ENCODE results near the gene SMARCB1. TPM values are rescaled to one million over a fixed set of nuclear protein-coding genes. Genes with fewer than 3 reads are reported as not detected.

The SMARCB1 gene
- total RNA-seq, 2 donors from 2014 or later, result 136 to 148 TPM

- DNase-seq, result no peak
- Mint-ChIP-seq H3K4me3 (peak overlapping the region; percentile 65), H3K4me1 (peaks cover 23% of the 10 kb centered on the region), H3K9me3 (no peaks in the 10 kb centered on the region), H3K36me3 (ENCODE audit: low read depth) (no peaks in the 10 kb centered on the region), H3K27ac (no peak overlapping the region), H3K27me3 (ENCODE audit: insufficient read depth) (peaks cover 39% of the 10 kb centered on the region)
- Histone ChIP-seq H3K27me3 (ENCODE audit: control insufficient read depth, insufficient read depth, low read length, poor library complexity, severe bottlenecking) (no peaks in the 10 kb centered on the region), H3K9ac (ENCODE audit: extremely low read depth, low read length, poor library complexity, severe bottlenecking) (no peak overlapping the region), H3K27ac (ENCODE audit: low read depth, low read length) (no peak overlapping the region), H3K9me3 (ENCODE audit: control insufficient read depth, low read length) (no peaks in the 10 kb centered on the region), H3K36me3 (ENCODE audit: control insufficient read depth, insufficient read depth, low read length) (no peaks in the 10 kb centered on the region), H3K4me3 (ENCODE audit: low read length) (no peak overlapping the region), H3K4me1 (ENCODE audit: control insufficient read depth, insufficient read depth, low read length) (peaks cover 5% of the 10 kb centered on the region)
- TF ChIP-seq CTCF (conservative IDR thresholded peaks at IDR 0.05), result no peak
- WGBS, 2 experiments (ENCODE audit: insufficient coverage in 1 of 2, insufficient read length in 1 of 2), result 31% methylated on average over 6 of the region's 6 CpGs; no CpG with 5 or more reads in 1 of the 2 experiments
Measured at GRCh38 chr22:23772315-23772648, 14.5 kb upstream of the SMARCB1 start.

GRCh38 chr22:23772649-23773473, 13.9 kb upstream of the SMARCB1 start, which contains the start of gene MMP11:
TSS of gene MMP11 (plus strand) at chr22:23772849. CDS start at chr22:23772871, 22 bp downstream.
- peak; percentile 28 for TF ChIP-seq CTCF (conservative IDR thresholded peaks at IDR 0.05)
- Mint-ChIP-seq H3K4me1 (peaks cover 23% of the 10 kb centered on the region), H3K27me3 (ENCODE audit: insufficient read depth) (peaks cover 39% of the 10 kb centered on the region), H3K36me3 (ENCODE audit: low read depth) (no peaks in the 10 kb centered on the region), H3K27ac (no peak within 1 kb of the TSS), H3K9me3 (no peaks in the 10 kb centered on the region), H3K4me3 (peak within 1 kb of the TSS; percentile 65)
- Histone ChIP-seq H3K27ac (ENCODE audit: low read depth, low read length) (no peak within 1 kb of the TSS), H3K4me1 (ENCODE audit: control insufficient read depth, insufficient read depth, low read length) (peaks cover 5% of the 10 kb centered on the region), H3K9ac (ENCODE audit: extremely low read depth, low read length, poor library complexity, severe bottlenecking) (peak within 1 kb of the TSS; percentile 51), H3K27me3 (ENCODE audit: control insufficient read depth, insufficient read depth, low read length, poor library complexity, severe bottlenecking) (no peaks in the 10 kb centered on the region), H3K4me3 (ENCODE audit: low read length) (peak within 1 kb of the TSS; percentile 78), H3K9me3 (ENCODE audit: control insufficient read depth, low read length) (no peaks in the 10 kb centered on the region), H3K36me3 (ENCODE audit: control insufficient read depth, insufficient read depth, low read length) (no peaks in the 10 kb centered on the region)
- WGBS, 2 experiments (ENCODE audit: insufficient coverage in 1 of 2, insufficient read length in 1 of 2), result 3 to 6% methylated on average over 33 to 79 of the region's 79 CpGs
- peak; percentile 91 for DNase-seq

GRCh38 chr22:23773483-23774113, 13.2 kb upstream of the SMARCB1 start:
- Histone ChIP-seq H3K4me1 (ENCODE audit: control insufficient read depth, insufficient read depth, low read length) (peaks cover 5% of the 10 kb centered on the region), H3K9ac (ENCODE audit: extremely low read depth, low read length, poor library complexity, severe bottlenecking) (no peak overlapping the region), H3K27ac (ENCODE audit: low read depth, low read length) (no peak overlapping the region), H3K4me3 (ENCODE audit: low read length) (peak overlapping the region; percentile 78), H3K27me3 (ENCODE audit: control insufficient read depth, insufficient read depth, low read length, poor library complexity, severe bottlenecking) (no peaks in the 10 kb centered on the region), H3K36me3 (ENCODE audit: control insufficient read depth, insufficient read depth, low read length) (no peaks in the 10 kb centered on the region), H3K9me3 (ENCODE audit: control insufficient read depth, low read length) (no peaks in the 10 kb centered on the region)
- DNase-seq, result no peak
- 60 to 72% methylated on average over 4 to 7 of the region's 7 CpGs for WGBS, 2 experiments (ENCODE audit: insufficient coverage in 1 of 2, insufficient read length in 1 of 2)
- Mint-ChIP-seq H3K27me3 (ENCODE audit: insufficient read depth) (peaks cover 39% of the 10 kb centered on the region), H3K27ac (no peak overlapping the region), H3K9me3 (no peaks in the 10 kb centered on the region), H3K36me3 (ENCODE audit: low read depth) (no peaks in the 10 kb centered on the region), H3K4me3 (peak overlapping the region; percentile 65), H3K4me1 (peaks cover 23% of the 10 kb centered on the region)
- TF ChIP-seq CTCF (conservative IDR thresholded peaks at IDR 0.05), result no peak

Data from endodermal cell (in vitro differentiated cells).